Measurements from ENCODE around the gene PITHD1.

DNA sequence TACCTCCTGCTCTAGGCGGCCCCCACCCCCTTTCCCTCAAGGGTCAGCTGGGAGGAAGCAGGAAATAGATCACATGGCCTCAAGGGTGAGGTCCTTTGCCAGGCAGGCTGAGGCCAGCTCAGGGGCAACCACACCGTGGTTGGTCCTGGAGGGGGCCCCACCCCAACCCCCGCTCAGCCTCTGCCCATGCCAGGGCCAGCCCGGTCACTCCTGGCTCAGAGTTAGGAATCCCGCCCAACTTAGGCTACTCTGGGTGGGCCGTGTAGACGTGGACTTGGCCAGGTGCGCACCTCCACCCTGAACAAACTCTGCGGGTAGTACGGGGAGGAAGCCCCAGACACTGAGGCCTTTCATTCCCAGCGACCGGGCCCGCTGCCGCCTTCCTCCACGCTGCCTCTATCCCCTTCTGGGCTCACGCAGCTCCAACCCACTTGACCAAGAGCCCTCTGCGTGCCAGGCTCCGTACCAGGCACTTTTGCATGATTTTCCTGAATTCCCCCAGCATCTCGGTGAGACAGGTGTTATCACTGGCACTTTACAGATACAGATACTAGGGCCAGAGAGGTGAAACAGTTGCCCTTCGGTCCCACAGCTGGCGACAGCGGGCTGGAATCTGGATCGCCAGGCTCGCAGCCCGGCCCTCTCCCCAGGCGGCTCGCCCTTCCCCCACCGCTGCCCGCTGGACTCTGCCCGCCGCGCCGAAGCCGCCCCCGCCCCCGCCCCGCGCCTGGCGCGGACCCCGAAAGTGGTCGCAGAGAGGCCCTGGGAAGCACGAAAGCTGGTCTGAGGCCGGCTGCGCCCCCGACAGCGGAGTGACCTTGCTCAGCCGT is 21.6 kb downstream of the PITHD1 start:
- TF ChIP-seq, protein P1, sequence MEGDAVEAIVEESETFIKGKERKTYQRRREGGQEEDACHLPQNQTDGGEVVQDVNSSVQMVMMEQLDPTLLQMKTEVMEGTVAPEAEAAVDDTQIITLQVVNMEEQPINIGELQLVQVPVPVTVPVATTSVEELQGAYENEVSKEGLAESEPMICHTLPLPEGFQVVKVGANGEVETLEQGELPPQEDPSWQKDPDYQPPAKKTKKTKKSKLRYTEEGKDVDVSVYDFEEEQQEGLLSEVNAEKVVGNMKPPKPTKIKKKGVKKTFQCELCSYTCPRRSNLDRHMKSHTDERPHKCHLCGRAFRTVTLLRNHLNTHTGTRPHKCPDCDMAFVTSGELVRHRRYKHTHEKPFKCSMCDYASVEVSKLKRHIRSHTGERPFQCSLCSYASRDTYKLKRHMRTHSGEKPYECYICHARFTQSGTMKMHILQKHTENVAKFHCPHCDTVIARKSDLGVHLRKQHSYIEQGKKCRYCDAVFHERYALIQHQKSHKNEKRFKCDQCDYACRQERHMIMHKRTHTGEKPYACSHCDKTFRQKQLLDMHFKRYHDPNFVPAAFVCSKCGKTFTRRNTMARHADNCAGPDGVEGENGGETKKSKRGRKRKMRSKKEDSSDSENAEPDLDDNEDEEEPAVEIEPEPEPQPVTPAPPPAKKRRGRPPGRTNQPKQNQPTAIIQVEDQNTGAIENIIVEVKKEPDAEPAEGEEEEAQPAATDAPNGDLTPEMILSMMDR (IDR thresholded peaks at IDR 0.05; ENCODE audit: low read depth, low read length), result no peak
- TF ChIP-seq EZH2phosphoT487 (IDR thresholded peaks at IDR 0.05; ENCODE audit: low read depth), result no peak
